ENCODE data around the gene TICAM1.
"Not testable (repeated sequence)": the region's sequence is repeated elsewhere in the genome, so short reads cannot be mapped to it uniquely, and the experiment has no call there.

The TICAM1 gene

GRCh38 chr19:4866595-4867424 is 35.3 kb upstream of the TICAM1 start:
- H3K4me3 ChIP-seq (ENCODE audit: low read depth in 1 of 2, low read length in 2 of 2) = peak overlapping the region; percentile 49 to 91
- DNase-seq = peak; percentile 83
- H3K9ac ChIP-seq (ENCODE audit: low read depth, low read length) = peak overlapping the region; percentile 60
- peak; percentile 51 for ATAC-seq (ENCODE audit: insufficient read depth, low read depth)
- H3K36me3 ChIP-seq (ENCODE audit: insufficient read depth, low read length) = peaks cover 5% of the 10 kb centered on the region; the same call in 1 of the 2 replicates
- peak overlapping the region; percentile 60 for H3K27ac ChIP-seq (ENCODE audit: low read length)
- peak overlapping the region; percentile 41 for H2AFZ ChIP-seq (ENCODE audit: low read depth, low read length)
- TF ChIP-seq, protein P1, sequence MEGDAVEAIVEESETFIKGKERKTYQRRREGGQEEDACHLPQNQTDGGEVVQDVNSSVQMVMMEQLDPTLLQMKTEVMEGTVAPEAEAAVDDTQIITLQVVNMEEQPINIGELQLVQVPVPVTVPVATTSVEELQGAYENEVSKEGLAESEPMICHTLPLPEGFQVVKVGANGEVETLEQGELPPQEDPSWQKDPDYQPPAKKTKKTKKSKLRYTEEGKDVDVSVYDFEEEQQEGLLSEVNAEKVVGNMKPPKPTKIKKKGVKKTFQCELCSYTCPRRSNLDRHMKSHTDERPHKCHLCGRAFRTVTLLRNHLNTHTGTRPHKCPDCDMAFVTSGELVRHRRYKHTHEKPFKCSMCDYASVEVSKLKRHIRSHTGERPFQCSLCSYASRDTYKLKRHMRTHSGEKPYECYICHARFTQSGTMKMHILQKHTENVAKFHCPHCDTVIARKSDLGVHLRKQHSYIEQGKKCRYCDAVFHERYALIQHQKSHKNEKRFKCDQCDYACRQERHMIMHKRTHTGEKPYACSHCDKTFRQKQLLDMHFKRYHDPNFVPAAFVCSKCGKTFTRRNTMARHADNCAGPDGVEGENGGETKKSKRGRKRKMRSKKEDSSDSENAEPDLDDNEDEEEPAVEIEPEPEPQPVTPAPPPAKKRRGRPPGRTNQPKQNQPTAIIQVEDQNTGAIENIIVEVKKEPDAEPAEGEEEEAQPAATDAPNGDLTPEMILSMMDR (IDR thresholded peaks at IDR 0.05; ENCODE audit: borderline replicate concordance, extremely low read depth, low read length, poor library complexity, severe bottlenecking) = no peak
- no peak for TF ChIP-seq EZH2 (IDR thresholded peaks at IDR 0.05; ENCODE audit: borderline replicate concordance, low read depth, low read length, severe bottlenecking)
- H3K4me2 ChIP-seq (ENCODE audit: insufficient read depth, low read length) = peak overlapping the region; percentile 99
- H3K27me3 ChIP-seq (ENCODE audit: insufficient read depth, low read length, poor library complexity) = no peaks in the 10 kb centered on the region
- no peaks in the 10 kb centered on the region for H3K9me3 ChIP-seq (ENCODE audit: insufficient read depth, low read length, severe bottlenecking)
- peaks cover 16% of the 10 kb centered on the region for H3K79me2 ChIP-seq (ENCODE audit: insufficient read depth, low read length)
- 0 out of 2 replicates have a peak, but pooled peaks cover 4% of the 10 kb centered on the region for H4K20me1 ChIP-seq (ENCODE audit: insufficient read depth, low read length)
- peaks cover 17% of the 10 kb centered on the region for H3K4me1 ChIP-seq (ENCODE audit: insufficient read depth, low read length)

GRCh38 chr19:4861147-4861546 is 29.6 kb upstream of the TICAM1 start:
- no peak for ATAC-seq (ENCODE audit: insufficient read depth, low read depth)
- Histone ChIP-seq H2AFZ (ENCODE audit: low read depth, low read length) (no peak overlapping the region), H3K4me2 (ENCODE audit: insufficient read depth, low read length) (no peak overlapping the region), H3K4me3 (ENCODE audit: low read depth in 1 of 2, low read length in 2 of 2) (no peak overlapping the region), H3K4me1 (ENCODE audit: insufficient read depth, low read length) (peaks cover 1% of the 10 kb centered on the region; the same call in 1 of the 2 replicates), H3K79me2 (ENCODE audit: insufficient read depth, low read length) (peaks cover 6% of the 10 kb centered on the region; the same call in 1 of the 2 replicates), H3K27me3 (ENCODE audit: insufficient read depth, low read length, poor library complexity) (no peaks in the 10 kb centered on the region), H4K20me1 (ENCODE audit: insufficient read depth, low read length) (peaks cover 8% of the 10 kb centered on the region; the same call in 1 of the 2 replicates), H3K36me3 (ENCODE audit: insufficient read depth, low read length) (peaks cover 33% of the 10 kb centered on the region), H3K9ac (ENCODE audit: low read depth, low read length) (no peak overlapping the region), H3K9me3 (ENCODE audit: insufficient read depth, low read length, severe bottlenecking) (no peaks in the 10 kb centered on the region), H3K27ac (ENCODE audit: low read length) (no peak overlapping the region)
- TF ChIP-seq, protein P1 (IDR thresholded peaks at IDR 0.05; ENCODE audit: borderline replicate concordance, extremely low read depth, low read length, poor library complexity, severe bottlenecking) = no peak
- TF ChIP-seq EZH2 (IDR thresholded peaks at IDR 0.05; ENCODE audit: borderline replicate concordance, low read depth, low read length, severe bottlenecking) = no peak
- no peak for DNase-seq

GRCh38 chr19:4859697-4860096 is 28.2 kb upstream of the TICAM1 start:
- Histone ChIP-seq H4K20me1 (ENCODE audit: insufficient read depth, low read length) (peaks cover 8% of the 10 kb centered on the region; the same call in 1 of the 2 replicates), H3K4me2 (ENCODE audit: insufficient read depth, low read length) (no peak overlapping the region), H3K36me3 (ENCODE audit: insufficient read depth, low read length) (peaks cover 42% of the 10 kb centered on the region), H3K9me3 (ENCODE audit: insufficient read depth, low read length, severe bottlenecking) (no peaks in the 10 kb centered on the region), H3K27me3 (ENCODE audit: insufficient read depth, low read length, poor library complexity) (no peaks in the 10 kb centered on the region), H2AFZ (ENCODE audit: low read depth, low read length) (no peak overlapping the region), H3K79me2 (ENCODE audit: insufficient read depth, low read length) (peaks cover 5% of the 10 kb centered on the region; the same call in 1 of the 2 replicates), H3K27ac (ENCODE audit: low read length) (no peak overlapping the region), H3K4me3 (ENCODE audit: low read depth in 1 of 2, low read length in 2 of 2) (no peak overlapping the region), H3K9ac (ENCODE audit: low read depth, low read length) (no peak overlapping the region), H3K4me1 (ENCODE audit: insufficient read depth, low read length) (no peaks in the 10 kb centered on the region)
- ATAC-seq (ENCODE audit: insufficient read depth, low read depth) = no peak
- no peak for DNase-seq
- TF ChIP-seq EZH2 (IDR thresholded peaks at IDR 0.05; ENCODE audit: borderline replicate concordance, low read depth, low read length, severe bottlenecking) = no peak
- TF ChIP-seq, protein P1 (IDR thresholded peaks at IDR 0.05; ENCODE audit: borderline replicate concordance, extremely low read depth, low read length, poor library complexity, severe bottlenecking) = no peak

GRCh38 chr19:4856468-4856867 is 25.0 kb upstream of the TICAM1 start:
- H3K79me2 ChIP-seq (ENCODE audit: insufficient read depth, low read length); DNase-seq; H4K20me1 ChIP-seq (ENCODE audit: insufficient read depth, low read length); H3K4me3 ChIP-seq (ENCODE audit: low read depth in 1 of 2, low read length in 2 of 2); H3K27ac ChIP-seq (ENCODE audit: low read length); H3K9me3 ChIP-seq (ENCODE audit: insufficient read depth, low read length, severe bottlenecking); ATAC-seq (ENCODE audit: insufficient read depth, low read depth); H3K27me3 ChIP-seq (ENCODE audit: insufficient read depth, low read length, poor library complexity); H2AFZ ChIP-seq (ENCODE audit: low read depth, low read length); H3K4me2 ChIP-seq (ENCODE audit: insufficient read depth, low read length); H3K4me1 ChIP-seq (ENCODE audit: insufficient read depth, low read length); H3K9ac ChIP-seq (ENCODE audit: low read depth, low read length): not testable (repeated sequence)
- H3K36me3 ChIP-seq (ENCODE audit: insufficient read depth, low read length) = peaks cover 45% of the 10 kb centered on the region

GRCh38 chr19:4853506-4853905 is 22.0 kb upstream of the TICAM1 start:
- H3K27ac ChIP-seq (ENCODE audit: low read length); H3K9me3 ChIP-seq (ENCODE audit: insufficient read depth, low read length, severe bottlenecking); H3K27me3 ChIP-seq (ENCODE audit: insufficient read depth, low read length, poor library complexity); ATAC-seq (ENCODE audit: insufficient read depth, low read depth); DNase-seq; H2AFZ ChIP-seq (ENCODE audit: low read depth, low read length); H3K4me3 ChIP-seq (ENCODE audit: low read depth in 1 of 2, low read length in 2 of 2); H3K79me2 ChIP-seq (ENCODE audit: insufficient read depth, low read length); H3K4me2 ChIP-seq (ENCODE audit: insufficient read depth, low read length); H3K4me1 ChIP-seq (ENCODE audit: insufficient read depth, low read length); H4K20me1 ChIP-seq (ENCODE audit: insufficient read depth, low read length); H3K9ac ChIP-seq (ENCODE audit: low read depth, low read length): not testable (repeated sequence)
- H3K36me3 ChIP-seq (ENCODE audit: insufficient read depth, low read length) = peaks cover 34% of the 10 kb centered on the region
